Activated T-cell treated with anti-CD3 and anti-CD28 coated beads, Interleukin-2, amount 50 U/mL, for 72 hours (primary cell): ENCODE measurements around the gene GABRR2. TPM values are rescaled to one million over a fixed set of nuclear protein-coding genes. Genes with fewer than 3 reads are reported as not detected.
"Not testable (repeated sequence)": the region's sequence is repeated elsewhere in the genome, so short reads cannot be mapped to it uniquely, and the experiment has no call there.

Experiments
- ATAC-seq, 2 donors: fragments of 150-1000 bp; cut with Tn5 transposase; replicated peaks in 1 of 2; 2 replicates each; pipeline ENCODE4 v1.10.0; 2021; ENCODE audit warnings: moderate library complexity in 2 of 2, mild to moderate bottlenecking in 1 of 2
- DNase-seq, 2 donors: peaks; one replicate each; pipeline ENCODE4 v3.0.0; 2021 to 2022; ENCODE audit warnings: mixed read lengths in 1 of 2
- H3K27ac Mint-ChIP-seq: one replicate; pipeline ENCODE4 v1.8.0; 2022; ENCODE audit warnings: mild to moderate bottlenecking, moderate library complexity, mixed read lengths
- H3K27me3 Mint-ChIP-seq: one replicate; pipeline ENCODE4 v1.8.0; 2022; ENCODE audit warnings: low read depth, mixed read lengths
- H3K36me3 Mint-ChIP-seq, 2 donors: one replicate each; pipeline ENCODE4 v1.8.0; 2022; ENCODE audit warnings: mixed read lengths in 2 of 2, mild to moderate bottlenecking in 1 of 2; ENCODE audit not compliant: insufficient read depth in 2 of 2
- H3K4me1 Mint-ChIP-seq: one replicate; pipeline ENCODE4 v1.8.0; 2022; ENCODE audit warnings: low read depth, mixed read lengths
- H3K4me3 Mint-ChIP-seq, 2 donors: one replicate each; pipeline ENCODE4 v1.8.0; 2022; ENCODE audit warnings: mild to moderate bottlenecking in 2 of 2, mixed read lengths in 2 of 2, moderate library complexity in 2 of 2
- H3K9me3 Mint-ChIP-seq, 2 donors: one replicate each; pipeline ENCODE4 v1.8.0; 2022; ENCODE audit warnings: mixed read lengths in 2 of 2
- total RNA-seq, 2 donors: library from RNA; stranded (reverse); gene quantifications; one replicate each; pipeline ENCODE4 v1.2.3, GENCODE V29; 2022

GABRR2 gene
- total RNA-seq, 2 donors from 2014 or later, result 0.46 to 0.74 TPM

- H3K27ac Mint-ChIP-seq, result no peak overlapping the region
- ATAC-seq, result no peak
- H3K9me3 Mint-ChIP-seq, result no peaks in the 10 kb centered on the region
- no peak for DNase-seq
- H3K27me3 Mint-ChIP-seq, result no peaks in the 10 kb centered on the region
- H3K4me3 Mint-ChIP-seq, result no peak overlapping the region
- H3K36me3 Mint-ChIP-seq, result no peaks in the 10 kb centered on the region
- no peaks in the 10 kb centered on the region for H3K4me1 Mint-ChIP-seq
Observed at GRCh38 chr6:89314692-89315091, 407 bp downstream of the GABRR2 start.

- no peak overlapping the region for H3K4me3 Mint-ChIP-seq
Observed at GRCh38 chr6:89313006-89313405, 2.1 kb downstream of the GABRR2 start.

GRCh38 chr6:89311853-89312531, 3.1 kb downstream of the GABRR2 start:
- Mint-ChIP-seq H3K4me3 (no peak overlapping the region), H3K27ac (no peak overlapping the region), H3K9me3 (no peaks in the 10 kb centered on the region), H3K4me1 (no peaks in the 10 kb centered on the region), H3K27me3 (no peaks in the 10 kb centered on the region), H3K36me3 (no peaks in the 10 kb centered on the region)
- DNase-seq (no peak), ATAC-seq (no peak)

More at GRCh38 chr6:89313006-89313405, 2.1 kb downstream of the GABRR2 start:
- no peak overlapping the region for H3K27ac Mint-ChIP-seq
- H3K27me3 Mint-ChIP-seq, result no peaks in the 10 kb centered on the region
- H3K36me3 Mint-ChIP-seq, result no peaks in the 10 kb centered on the region
- no peak for DNase-seq
- no peaks in the 10 kb centered on the region for H3K9me3 Mint-ChIP-seq
- H3K4me1 Mint-ChIP-seq, result no peaks in the 10 kb centered on the region
- no peak for ATAC-seq

- H3K36me3 Mint-ChIP-seq, result no peaks in the 10 kb centered on the region
- no peaks in the 10 kb centered on the region for H3K4me1 Mint-ChIP-seq
- no peaks in the 10 kb centered on the region for H3K9me3 Mint-ChIP-seq
- DNase-seq (no peak), ATAC-seq (no peak)
- H3K4me3 Mint-ChIP-seq, result no peak overlapping the region
- H3K27ac Mint-ChIP-seq, result no peak overlapping the region
- H3K27me3 Mint-ChIP-seq, result no peaks in the 10 kb centered on the region
Observed at GRCh38 chr6:89311530-89311852, 3.6 kb downstream of the GABRR2 start.

- H3K4me1 Mint-ChIP-seq, result no peaks in the 10 kb centered on the region
- H3K9me3 Mint-ChIP-seq, result no peaks in the 10 kb centered on the region
- no peaks in the 10 kb centered on the region for H3K36me3 Mint-ChIP-seq
- ATAC-seq (no peak), DNase-seq (no peak)
- no peaks in the 10 kb centered on the region for H3K27me3 Mint-ChIP-seq
- no peak overlapping the region for H3K27ac Mint-ChIP-seq
- no peak overlapping the region for H3K4me3 Mint-ChIP-seq
Observed at GRCh38 chr6:89310929-89311328, 4.2 kb downstream of the GABRR2 start.

GRCh38 chr6:89308525-89309395, 6.3 kb downstream of the GABRR2 start:
- Mint-ChIP-seq H3K36me3 (no peaks in the 10 kb centered on the region), H3K27ac (no peak overlapping the region), H3K9me3 (no peaks in the 10 kb centered on the region), H3K4me1 (no peaks in the 10 kb centered on the region), H3K27me3 (no peaks in the 10 kb centered on the region), H3K4me3 (no peak overlapping the region)
- DNase-seq (no peak), ATAC-seq (no peak)

GRCh38 chr6:89304517-89304916, 10.6 kb downstream of the GABRR2 start:
- not testable (repeated sequence) for ATAC-seq, H3K27me3 Mint-ChIP-seq

GRCh38 chr6:89302936-89303335, 12.2 kb downstream of the GABRR2 start:
- H3K4me3 Mint-ChIP-seq, result no peak overlapping the region
- ATAC-seq (no peak), DNase-seq (no peak)
- H3K9me3 Mint-ChIP-seq, result no peaks in the 10 kb centered on the region
- H3K27me3 Mint-ChIP-seq, result no peaks in the 10 kb centered on the region
- peaks cover 10% of the 10 kb centered on the region for H3K4me1 Mint-ChIP-seq
- H3K36me3 Mint-ChIP-seq, result no peaks in the 10 kb centered on the region
- no peak overlapping the region for H3K27ac Mint-ChIP-seq

More at GRCh38 chr6:89304517-89304916, 10.6 kb downstream of the GABRR2 start:
- not testable (repeated sequence) for H3K9me3 Mint-ChIP-seq, H3K4me3 Mint-ChIP-seq, H3K4me1 Mint-ChIP-seq, DNase-seq, H3K36me3 Mint-ChIP-seq, H3K27ac Mint-ChIP-seq

GRCh38 chr6:89302195-89302770, 12.8 kb downstream of the GABRR2 start:
- ATAC-seq (no peak), DNase-seq (no peak)
- no peaks in the 10 kb centered on the region for H3K27me3 Mint-ChIP-seq
- no peaks in the 10 kb centered on the region for H3K36me3 Mint-ChIP-seq
- H3K4me1 Mint-ChIP-seq, result peaks cover 17% of the 10 kb centered on the region
- H3K27ac Mint-ChIP-seq, result no peak overlapping the region
- no peaks in the 10 kb centered on the region for H3K9me3 Mint-ChIP-seq
- no peak overlapping the region for H3K4me3 Mint-ChIP-seq

- no peak for DNase-seq
- H3K27me3 Mint-ChIP-seq, result no peaks in the 10 kb centered on the region
- H3K9me3 Mint-ChIP-seq, result no peaks in the 10 kb centered on the region
- H3K27ac Mint-ChIP-seq, result no peak overlapping the region
- ATAC-seq, result no peak
- no peaks in the 10 kb centered on the region for H3K36me3 Mint-ChIP-seq
- H3K4me1 Mint-ChIP-seq, result peaks cover 17% of the 10 kb centered on the region
- H3K4me3 Mint-ChIP-seq, result no peak overlapping the region
Observed at GRCh38 chr6:89301586-89302194, 13.4 kb downstream of the GABRR2 start.

- DNase-seq (no peak), ATAC-seq (no peak)
- H3K4me1 Mint-ChIP-seq, result peaks cover 17% of the 10 kb centered on the region
- H3K4me3 Mint-ChIP-seq, result no peak overlapping the region
- H3K9me3 Mint-ChIP-seq, result no peaks in the 10 kb centered on the region
- H3K27ac Mint-ChIP-seq, result no peak overlapping the region
- no peaks in the 10 kb centered on the region for H3K36me3 Mint-ChIP-seq
- H3K27me3 Mint-ChIP-seq, result no peaks in the 10 kb centered on the region
Observed at GRCh38 chr6:89299466-89299850, 15.6 kb downstream of the GABRR2 start.

GRCh38 chr6:89298680-89299465, 16.2 kb downstream of the GABRR2 start:
- H3K36me3 Mint-ChIP-seq, result no peaks in the 10 kb centered on the region
- peak overlapping the region; percentile 2 to 34 for H3K4me3 Mint-ChIP-seq
- DNase-seq (peak in 1 of 2 donors; percentile 3), ATAC-seq (peak; percentile 40 to 50)
- peaks cover 17% of the 10 kb centered on the region for H3K4me1 Mint-ChIP-seq
- no peak overlapping the region for H3K27ac Mint-ChIP-seq
- H3K9me3 Mint-ChIP-seq, result no peaks in the 10 kb centered on the region
- no peaks in the 10 kb centered on the region for H3K27me3 Mint-ChIP-seq
